Cardiac fibroblast (primary cell): Measurements from ENCODE around the gene EPB41.
"Not testable (repeated sequence)": the region's sequence is repeated elsewhere in the genome, so short reads cannot be mapped to it uniquely, and the experiment has no call there.

ENCODE experiments used
- DNase-seq, 2 donors: peaks; one replicate each; pipeline versions ENCODE4 v3.0.0 to v3.0.0-alpha.2; 2010; ENCODE audit warnings: low read depth in 2 of 2
- H3K4me3 ChIP-seq, 2 donors: replicated peaks in 1 of 2; 1 replicate in 1 of 2; 2 replicates in 1 of 2; pipeline ENCODE4 v1.5.1; 2011; ENCODE audit warnings: low read depth in 2 of 2, low read length in 2 of 2, mild to moderate bottlenecking in 2 of 2, moderate library complexity in 1 of 2
- CTCF ChIP-seq: IDR thresholded peaks from one replicate; pipeline ENCODE4 v1.5.1; 2011; ENCODE audit warnings: low read depth, mild to moderate bottlenecking, low read length, inconsistent platforms

EPB41 gene

GRCh38 chr1:29134695-29135028, 220.3 kb downstream of the EPB41 start:
- DNase-seq, result no peak
- H3K4me3 ChIP-seq, result no peak overlapping the region
- TF ChIP-seq CTCF, result no peak

- TF ChIP-seq CTCF, result no peak
- DNase-seq, result peak in 1 of 2 donors; percentile 56
- no peak overlapping the region for H3K4me3 ChIP-seq
Measured at GRCh38 chr1:29136391-29136915, 222.1 kb downstream of the EPB41 start.

GRCh38 chr1:29142714-29143113, 228.3 kb downstream of the EPB41 start:
- no peak overlapping the region for H3K4me3 ChIP-seq
- no peak for TF ChIP-seq CTCF
- DNase-seq, result no peak

GRCh38 chr1:29144178-29144577, 229.8 kb downstream of the EPB41 start:
- H3K4me3 ChIP-seq, result no peak overlapping the region
- DNase-seq, result no peak
- TF ChIP-seq CTCF, result no peak

GRCh38 chr1:29145739-29146437, 231.5 kb downstream of the EPB41 start:
- no peak overlapping the region for H3K4me3 ChIP-seq
- peak; percentile 75 to 90 for DNase-seq
- TF ChIP-seq CTCF, result no peak

- no peak overlapping the region for H3K4me3 ChIP-seq
- DNase-seq, result no peak
- no peak for TF ChIP-seq CTCF
Measured at GRCh38 chr1:29148656-29149491, 234.5 kb downstream of the EPB41 start.

GRCh38 chr1:29150346-29150745, 236.0 kb downstream of the EPB41 start:
- DNase-seq, H3K4me3 ChIP-seq: not testable (repeated sequence)
